IMR-90 (cell line): ENCODE results near the gene A3GALT2. TPM values are rescaled to one million over a fixed set of nuclear protein-coding genes. Genes with fewer than 3 reads are reported as not detected.

Experiments used
- ATAC-seq: fragments of 200-7000 bp; cut with Tn5 transposase; 2 replicates; pipeline ENCODE4 v1.9.1; 2020; ENCODE audit warnings: low read depth, mild to moderate bottlenecking, moderate library complexity
- BruUV-seq: library from RNA; stranded (reverse); fragments of 400-500 nt; replicated peaks from 2 replicates; lab custom pipeline; 2021; lab: Mats Ljungman, UMichigan
- CTCF ChIA-PET: fragments of 300-600 bp; formaldehyde crosslinking; extraction: SDS; loops from one replicate; lab custom pipeline; 2021; ENCODE audit warnings: antibody characterized with exemption; lab: Yijun Ruan, JAX
- POLR2A ChIA-PET: fragments of 300-600 bp; sonication (Branson Sonifier 250); formaldehyde crosslinking; loops from one replicate; lab custom pipeline; 2022; ENCODE audit warnings: antibody characterized with exemption; ENCODE audit not compliant: unreplicated experiment; lab: Charles Lee
- DNase-seq: peaks from one replicate; pipeline ENCODE4 v3.0.0; 2013
- H2AFZ ChIP-seq: replicated peaks from 2 replicates; pipeline ENCODE3; 2013; ENCODE audit warnings: low read length, mild to moderate bottlenecking; ENCODE audit not compliant: poor library complexity
- H2AK5ac ChIP-seq: 2 replicates; pipeline ENCODE4 v1.6.1; 2013; ENCODE audit warnings: low read depth, low read length, inconsistent platforms
- H2AK9ac ChIP-seq: replicated peaks from 2 replicates; pipeline ENCODE3; 2013; ENCODE audit warnings: mild to moderate bottlenecking, low read depth, low read length, moderate library complexity; ENCODE audit not compliant: poor library complexity
- H2BK120ac ChIP-seq: 2 replicates; pipeline ENCODE4 v1.6.1; 2013; ENCODE audit warnings: low read depth, low read length, inconsistent platforms
- H2BK15ac ChIP-seq: 3 replicates; pipeline ENCODE4 v1.6.1; 2013; ENCODE audit warnings: low read depth, low read length, inconsistent platforms
- H2BK20ac ChIP-seq: 2 replicates; pipeline ENCODE4 v1.6.1; 2013; ENCODE audit warnings: low read depth, mild to moderate bottlenecking, inconsistent platforms, low read length, moderate library complexity
- H2BK5ac ChIP-seq: 2 replicates; pipeline ENCODE4 v1.6.1; 2013; ENCODE audit warnings: mild to moderate bottlenecking, low read depth, low read length, inconsistent platforms; ENCODE audit not compliant: poor library complexity, severe bottlenecking
- H3K14ac ChIP-seq: replicated peaks from 2 replicates; pipeline ENCODE4 v1.6.1; 2013; ENCODE audit warnings: low read depth, low read length, inconsistent platforms
- H3K18ac ChIP-seq: 2 replicates; pipeline ENCODE4 v1.6.1; 2013; ENCODE audit warnings: low read depth, low read length, control low read depth
- H3K23ac ChIP-seq: 2 replicates; pipeline ENCODE4 v1.6.1; 2013; ENCODE audit warnings: low read depth, low read length, inconsistent platforms
- H3K27ac ChIP-seq: 2 replicates; pipeline ENCODE4 v1.5.1; 2013; ENCODE audit warnings: mild to moderate bottlenecking, control low read depth, low read length; ENCODE audit not compliant: insufficient read depth
- H3K27me3 ChIP-seq: 2 replicates; pipeline ENCODE4 v1.6.1; 2013; ENCODE audit warnings: low read length; ENCODE audit not compliant: control insufficient read depth, insufficient read depth
- H3K36me3 ChIP-seq: 2 replicates; pipeline ENCODE4 v1.6.1; 2013; ENCODE audit warnings: low read length, mixed read lengths; ENCODE audit not compliant: control insufficient read depth, insufficient read depth
- H3K4ac ChIP-seq: 2 replicates; pipeline ENCODE4 v1.6.1; 2013; ENCODE audit warnings: low read depth, low read length, inconsistent platforms
- H3K4me1 ChIP-seq: 2 replicates; pipeline ENCODE4 v1.6.1; 2013; ENCODE audit warnings: low read length, mixed read lengths; ENCODE audit not compliant: control insufficient read depth, insufficient read depth
- H3K4me2 ChIP-seq: 2 replicates; pipeline ENCODE4 v1.6.1; 2013; ENCODE audit warnings: low read depth, mild to moderate bottlenecking, control low read depth, low read length, moderate library complexity
- H3K4me3 ChIP-seq: 2 replicates; pipeline ENCODE4 v1.5.1; 2013; ENCODE audit warnings: low read depth, mild to moderate bottlenecking, control low read depth, low read length, moderate library complexity; ENCODE audit not compliant: insufficient read depth
- H3K56ac ChIP-seq: 2 replicates; pipeline ENCODE4 v1.6.1; 2013; ENCODE audit warnings: low read length, inconsistent platforms; ENCODE audit not compliant: insufficient read depth; ENCODE audit errors: extremely low read depth
- H3K79me1 ChIP-seq, 2 experiments: 2 replicates each; pipeline ENCODE4 v1.6.1; 2013; ENCODE audit warnings: low read length in 2 of 2, inconsistent platforms in 1 of 2, low read depth in 1 of 2
- H3K9ac ChIP-seq: 2 replicates; pipeline ENCODE4 v1.6.1; 2013; ENCODE audit warnings: low read depth, low read length, control low read depth
- H3K9me1 ChIP-seq: 2 replicates; pipeline ENCODE4 v1.6.1; 2013; ENCODE audit warnings: low read length, inconsistent platforms; ENCODE audit not compliant: insufficient read depth
- H3K9me3 ChIP-seq: 2 replicates; pipeline ENCODE4 v1.6.1; 2013; ENCODE audit warnings: low read length; ENCODE audit not compliant: control insufficient read depth, insufficient read depth
- H4K20me1 ChIP-seq: 2 replicates; pipeline ENCODE4 v1.6.1; 2013; ENCODE audit warnings: low read length, inconsistent platforms; ENCODE audit not compliant: insufficient read depth
- H4K5ac ChIP-seq: 2 replicates; pipeline ENCODE4 v1.6.1; 2013; ENCODE audit warnings: mild to moderate bottlenecking, low read depth, low read length, control low read depth
- H4K8ac ChIP-seq, 2 experiments: 2 replicates each; pipeline ENCODE4 v1.6.1; 2013; ENCODE audit warnings: low read depth in 2 of 2, low read length in 2 of 2, control low read depth in 1 of 2, inconsistent platforms in 1 of 2
- H4K91ac ChIP-seq: 2 replicates; pipeline ENCODE4 v1.6.1; 2013; ENCODE audit warnings: low read depth, low read length, inconsistent platforms; ENCODE audit not compliant: insufficient read depth
- BHLHE40 ChIP-seq: fragments of 150-350 bp; IDR thresholded peaks from 2 replicates; pipeline ENCODE4 v1.6.1; 2016; ENCODE audit warnings: mild to moderate bottlenecking, low read depth, low read length
- CHD1 ChIP-seq: IDR thresholded peaks from 2 replicates; pipeline ENCODE4 v1.6.1; 2012; ENCODE audit warnings: low read depth, low read length, improper control_type of control experiment
- CTCF ChIP-seq: conservative IDR thresholded peaks from 2 replicates; pipeline ENCODE4 v1.5.1; 2012; ENCODE audit warnings: mild to moderate bottlenecking, low read depth, low read length, improper control_type of control experiment
- MAFK ChIP-seq: IDR thresholded peaks from 2 replicates; pipeline ENCODE4 v1.6.1; 2012; ENCODE audit warnings: low read depth, low read length, improper control_type of control experiment
- MXI1 ChIP-seq: IDR thresholded peaks from 2 replicates; pipeline ENCODE4 v1.6.1; 2012; ENCODE audit warnings: low read depth, mild to moderate bottlenecking, low read length, moderate library complexity, borderline replicate concordance
- POLR2A ChIP-seq: IDR thresholded peaks from 2 replicates; pipeline ENCODE4 v1.6.1; 2012; ENCODE audit warnings: mild to moderate bottlenecking, low read depth, low read length
- RCOR1 ChIP-seq: IDR thresholded peaks from 2 replicates; pipeline ENCODE4 v1.6.1; 2012; ENCODE audit warnings: mild to moderate bottlenecking, low read length, improper control_type of control experiment; ENCODE audit not compliant: insufficient replicate concordance
- RFX5 ChIP-seq: IDR thresholded peaks from 2 replicates; pipeline ENCODE4 v1.8.0; 2012; ENCODE audit warnings: low read depth, mild to moderate bottlenecking, low read length, moderate library complexity
- SMC3 ChIP-seq: fragments of 150-350 bp; IDR thresholded peaks from 2 replicates; pipeline ENCODE4 v1.6.1; 2016; ENCODE audit warnings: low read depth, mild to moderate bottlenecking, antibody characterized with exemption, low read length, moderate library complexity
- USF2 ChIP-seq: fragments of 150-350 bp; IDR thresholded peaks from 2 replicates; pipeline ENCODE4 v1.6.1; 2017; ENCODE audit warnings: mild to moderate bottlenecking, antibody characterized with exemption, low read length, low read depth
- WGBS, 2 experiments: methylation state at CpG; one replicate each; pipeline versions ENCODE4 v1.1.5 to v1.1.7; 2013; ENCODE audit warnings: missing lambda C conversion rate in 2 of 2; ENCODE audit not compliant: insufficient read length in 1 of 2; ENCODE audit errors: extremely low coverage in 2 of 2; 5-methylcytosine and 5-hydroxymethylcytosine counted together
- dilution Hi-C: fragments of 300-500 bp; cut with HindIII; formaldehyde crosslinking; loops from one replicate; pipeline ENCODE4 v1.14.3; 2018; ENCODE audit warnings: low sequenced_read_pairs; ENCODE audit not compliant: unreplicated experiment
- in situ Hi-C: fragments of 300-500 bp; cut with MboI; formaldehyde crosslinking; loops from 3 replicates; pipeline ENCODE4 v1.14.3; 2019; ENCODE audit warnings: low sequenced_read_pairs, inconsistent platforms, mixed read lengths
- intact Hi-C: fragments of 100-400 bp; cut with micrococcal nuclease; formaldehyde crosslinking; loops from 2 replicates; pipeline ENCODE4 v1.10.0; 2022
- polyA plus RNA-seq, 3 experiments: library from polyadenylated mRNA; depleted of rRNA; stranded (reverse); fragments of >200 nt; gene quantifications; 2 replicates each; pipeline ENCODE4 v1.2.3, GENCODE V29; 2012; ENCODE audit warnings: low replicate concordance in 1 of 3
- total RNA-seq: library from RNA; depleted of rRNA; stranded (reverse); fragments of >200 nt; gene quantifications from 2 replicates; pipeline ENCODE4 v1.2.3, GENCODE V29; 2012

Gene A3GALT2
- total and polyA plus RNA-seq, 2 of the 4 experiments (the other 2 are of a cell fraction): not detected

- in situ Hi-C loops (no loop called here), dilution Hi-C loops (no loop called here), intact Hi-C loops (no loop called here)
- Histone ChIP-seq H3K4me3 (no peak overlapping the region), H2BK120ac (no peak overlapping the region), H4K20me1 (peaks cover 90% of the 10 kb centered on the region), H3K27me3 (no peaks in the 10 kb centered on the region), H2AK9ac (no peak overlapping the region), H2AK5ac (no peak overlapping the region), H4K91ac (no peak overlapping the region), H2BK20ac (no peak overlapping the region), H4K8ac (0 out of 4 replicates have a peak overlapping the region, but pooled peaks of 1 of the 2 experiments have one; percentile 7), H3K56ac (no peak overlapping the region), H3K9me1 (peaks cover 27% of the 10 kb centered on the region), H3K18ac (no peak overlapping the region), H3K4ac (no peak overlapping the region), H3K14ac (0 out of 2 replicates have a peak overlapping the region, but pooled peaks have one; percentile 1), H3K27ac (no peak overlapping the region), H4K5ac (no peak overlapping the region), H3K9ac (no peak overlapping the region), H3K36me3 (peaks cover 84% of the 10 kb centered on the region), H2BK5ac (no peak overlapping the region), H2AFZ (no peak overlapping the region), H3K4me2 (no peak overlapping the region), H3K4me1 (peaks cover 33% of the 10 kb centered on the region), H3K9me3 (no peaks in the 10 kb centered on the region), H3K23ac (no peak overlapping the region), H2BK15ac (no peak overlapping the region), H3K79me1 (peaks cover 55 to 91% of the 10 kb centered on the region in 2 experiments)
- POLR2A ChIA-PET: no interaction called here
- no peak for DNase-seq
- ATAC-seq: no peak
- no CpG with 5 or more reads among the region's 3 CpGs for WGBS, 2 experiments
- TF ChIP-seq POLR2A (no peak), RFX5 (no peak), SMC3 (no peak), MAFK (no peak), CTCF (no peak), BHLHE40 (no peak), USF2 (no peak), RCOR1 (no peak), MXI1 (no peak), CHD1 (no peak)
- CTCF ChIA-PET: interaction anchor here (0.5 to 0.9 kb wide), 2 partner anchors 8 to 73 kb away, joined by 3 read pairs; no protein-coding TSS in a partner anchor
- BruUV-seq: no TSS peak
These were observed 9.5 kb upstream of the A3GALT2 start for GRCh38 chr1:33330361-33330890.
